Liver (tissue), 3 donors: ENCODE results near the gene POMT2.

ENCODE experiments used
- ATF3 ChIP-seq: IDR thresholded peaks from 2 replicates; pipeline ENCODE4 v1.6.1; 2016; ENCODE audit warnings: antibody characterized with exemption
- CTCF ChIP-seq: fragments of 150-350 bp; IDR thresholded peaks from 2 replicates; pipeline ENCODE4 v1.5.1; 2017; ENCODE audit warnings: improper control_type of control experiment, low read depth, low read length; ENCODE audit not compliant: missing input control
- JUND ChIP-seq, 2 donors: IDR thresholded peaks; 2 replicates each; pipeline ENCODE4 v1.6.1; 2016; ENCODE audit warnings: antibody characterized with exemption in 2 of 2
- MAX ChIP-seq: IDR thresholded peaks from 2 replicates; pipeline ENCODE4 v1.6.1; 2016; ENCODE audit warnings: antibody characterized with exemption
- REST ChIP-seq: IDR thresholded peaks from 2 replicates; pipeline ENCODE4 v1.6.1; 2016; ENCODE audit warnings: antibody characterized with exemption, mild to moderate bottlenecking
- TAF1 ChIP-seq: conservative IDR thresholded peaks from 2 replicates; pipeline ENCODE4 v1.6.1; 2016; ENCODE audit warnings: antibody characterized with exemption, mild to moderate bottlenecking
- YY1 ChIP-seq: IDR thresholded peaks from 2 replicates; pipeline ENCODE4 v1.6.1; 2016; ENCODE audit warnings: antibody characterized with exemption, mild to moderate bottlenecking
- donor health status: healthy.
- donor health status: healthy.

- TF ChIP-seq MAX, result no peak
- no peak for TF ChIP-seq YY1
- no peak for TF ChIP-seq CTCF
- TF ChIP-seq ATF3, result no peak
- TF ChIP-seq JUND (IDR thresholded peaks at IDR 0.05), result no peak
- TF ChIP-seq REST, result no peak
- TF ChIP-seq TAF1, result no peak
Observed at GRCh38 chr14:77225892-77226557, 94.7 kb downstream of the POMT2 start.
